GM19468 (cell line): Measurements from ENCODE around the gene ZFAND2B.

Source experiments
- ATAC-seq: cut with Tn5 transposase; IDR thresholded peaks from one replicate; pipeline ENCODE4 v1.9.1; 2021; ENCODE audit warnings: mild to moderate bottlenecking, moderate library complexity, moderate number of reproducible peaks; ENCODE audit not compliant: unreplicated experiment; ENCODE audit errors: extremely low read depth

Gene ZFAND2B, protein sequence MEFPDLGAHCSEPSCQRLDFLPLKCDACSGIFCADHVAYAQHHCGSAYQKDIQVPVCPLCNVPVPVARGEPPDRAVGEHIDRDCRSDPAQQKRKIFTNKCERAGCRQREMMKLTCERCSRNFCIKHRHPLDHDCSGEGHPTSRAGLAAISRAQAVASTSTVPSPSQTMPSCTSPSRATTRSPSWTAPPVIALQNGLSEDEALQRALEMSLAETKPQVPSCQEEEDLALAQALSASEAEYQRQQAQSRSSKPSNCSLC

GRCh38 chr2:219206328-219207133, at the start of gene ZFAND2B:
ZFAND2B (plus strand) TSS chr2:219206782; CDS start chr2:219206988, 206 bp downstream.
- peak; percentile 97 for ATAC-seq

DNA sequence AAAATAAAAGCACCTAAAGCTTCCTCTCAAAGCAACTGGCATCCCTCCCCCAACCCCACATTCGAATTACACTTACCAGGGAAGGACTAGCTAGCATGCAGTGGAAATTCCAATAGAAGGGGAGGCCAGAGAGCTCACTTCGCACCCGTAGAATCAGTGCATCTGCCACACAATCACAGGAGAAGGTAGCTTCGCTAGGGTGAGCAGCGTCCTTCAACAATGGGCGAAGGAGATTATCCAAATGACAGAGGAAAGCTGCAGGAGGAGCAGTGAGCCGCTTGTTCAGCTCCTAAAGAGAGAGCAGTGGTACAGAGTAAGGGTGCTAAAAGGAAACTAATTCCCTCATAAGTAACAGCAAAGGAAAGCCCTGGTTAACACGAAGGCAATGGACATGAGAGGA, 49.2 kb upstream of the ZFAND2B start:
- no peak for ATAC-seq

GRCh38 chr2:219158025-219158424, 48.6 kb upstream of the ZFAND2B start:
- ATAC-seq: no peak

DNA sequence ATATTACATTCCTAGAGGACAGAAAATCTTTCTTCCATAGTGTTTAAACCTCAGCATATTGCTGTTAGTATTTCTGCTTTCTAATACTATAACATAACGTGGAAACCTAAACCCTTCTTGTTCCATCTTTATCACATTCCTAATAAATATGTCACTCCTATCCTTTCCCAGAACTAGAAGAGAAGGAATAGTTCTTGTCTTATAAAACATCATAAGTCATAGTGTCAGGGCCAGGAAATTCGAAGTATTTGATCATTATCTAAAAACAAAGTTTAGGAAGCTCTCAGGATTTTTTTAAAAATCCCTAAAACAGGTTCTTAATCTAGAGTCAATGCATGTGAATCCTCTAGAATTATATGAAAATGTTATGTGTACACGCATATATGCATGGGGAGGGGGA, 48.0 kb upstream of the ZFAND2B start:
- ATAC-seq: no peak

GRCh38 chr2:219159771-219160185, 46.8 kb upstream of the ZFAND2B start:
- no peak for ATAC-seq

DNA sequence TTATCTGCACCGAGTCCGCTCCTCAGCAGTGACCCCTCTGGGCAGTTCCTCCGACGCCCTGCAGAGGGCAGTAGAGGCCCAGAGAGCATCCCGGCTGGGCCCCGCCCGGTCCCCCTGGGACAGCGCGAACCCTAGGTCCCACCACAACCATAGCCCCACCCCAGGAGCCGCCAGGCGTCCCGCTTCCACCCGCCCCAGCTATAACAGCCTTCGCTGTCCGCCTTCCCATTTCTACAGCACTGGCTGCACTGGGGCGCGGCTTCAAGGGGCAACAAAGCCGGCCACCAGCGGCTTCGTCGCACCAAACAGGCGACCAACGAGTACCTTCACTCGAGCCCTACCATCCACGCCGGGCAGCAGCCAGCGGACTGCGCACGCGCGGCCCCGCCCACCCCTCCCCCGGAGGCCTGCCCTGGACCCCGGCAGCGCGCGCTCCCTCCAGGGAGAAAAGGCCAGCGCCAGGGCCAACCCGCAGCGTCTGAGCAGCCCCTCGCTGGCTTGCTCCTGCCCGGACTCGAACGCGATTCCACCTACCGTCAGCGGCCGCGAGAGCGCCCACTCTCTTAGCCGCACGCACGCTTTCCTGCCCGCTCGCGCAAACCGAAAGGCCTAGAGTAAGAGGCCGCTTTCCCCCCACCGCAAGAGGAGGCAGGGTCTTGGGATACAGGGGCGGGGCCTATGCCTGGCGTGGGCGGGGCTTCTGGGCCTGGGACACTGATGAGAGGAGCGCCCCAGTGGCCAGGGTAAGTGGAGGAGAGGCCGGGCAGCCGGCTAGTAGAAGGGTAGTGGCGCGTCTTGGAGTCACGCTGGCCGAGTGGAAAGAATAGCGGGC, 46.2 kb upstream of the ZFAND2B start, which contains the start of gene NHEJ1:
TSS of gene NHEJ1 (minus strand) at position 630 of the 832 bp plus-strand sequence. CDS start 2,453 bp downstream, outside the sequence.
- peak; percentile 81 for ATAC-seq

DNA sequence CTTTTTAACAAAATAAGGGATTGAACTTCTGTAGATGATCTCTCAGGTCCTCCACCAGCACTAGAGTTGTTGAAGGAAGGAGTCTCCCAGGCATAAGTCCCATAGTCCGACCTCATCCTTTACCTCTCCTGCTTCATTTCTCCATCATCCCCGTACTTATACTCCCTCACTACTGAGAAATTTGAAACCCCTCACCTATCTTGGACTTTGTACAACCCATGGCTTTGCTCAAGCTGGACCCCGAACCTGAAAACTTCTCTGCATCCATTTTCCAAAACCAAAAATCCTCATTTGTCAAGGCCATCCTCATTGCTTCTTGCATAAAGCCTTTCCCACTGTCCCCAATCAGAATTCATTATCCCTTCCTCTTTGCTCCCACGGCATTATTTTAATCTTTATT, 45.5 kb upstream of the ZFAND2B start:
- no peak for ATAC-seq

DNA sequence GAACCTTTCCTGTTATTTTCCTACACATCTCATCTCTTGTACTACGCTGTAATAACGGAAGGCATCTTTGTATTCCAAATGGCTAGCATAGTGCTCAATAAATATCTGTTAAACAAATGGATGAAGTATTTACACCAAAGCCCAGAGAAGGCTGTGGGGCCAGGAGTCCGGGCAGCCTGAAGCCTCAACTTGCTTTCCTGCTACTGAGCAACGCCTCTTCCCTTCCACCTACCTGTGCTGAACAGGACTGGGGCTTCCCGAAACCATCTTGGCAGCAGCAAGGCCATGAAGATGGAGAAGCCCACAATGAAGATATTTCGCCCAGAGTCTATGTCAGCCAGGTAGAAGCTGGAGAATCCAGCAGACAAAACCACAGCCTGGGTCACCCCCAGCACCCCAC, 43.4 kb upstream of the ZFAND2B start:
- no peak for ATAC-seq

GRCh38 chr2:219165058-219165911, 41.3 kb upstream of the ZFAND2B start:
- ATAC-seq: no peak

DNA sequence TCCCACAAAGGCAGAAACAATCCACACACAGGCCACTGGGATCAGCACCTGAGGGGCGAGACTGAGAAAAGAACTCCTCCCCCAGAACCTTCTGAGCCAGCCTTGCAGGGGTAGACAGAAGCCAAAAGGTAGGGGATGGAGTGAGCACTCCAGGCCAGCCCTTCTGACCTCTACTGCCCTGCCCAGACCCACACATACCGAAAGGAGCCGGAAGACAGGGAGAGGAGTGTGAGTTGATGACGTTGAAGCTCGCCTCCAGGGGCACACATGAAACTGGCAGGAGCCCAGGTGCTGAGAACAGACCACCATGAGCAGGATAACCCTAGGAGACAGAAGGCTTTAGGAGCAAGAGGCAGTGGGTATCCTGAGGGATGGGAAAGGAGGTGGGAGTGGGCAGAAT, 38.6 kb upstream of the ZFAND2B start:
- no peak for ATAC-seq

DNA sequence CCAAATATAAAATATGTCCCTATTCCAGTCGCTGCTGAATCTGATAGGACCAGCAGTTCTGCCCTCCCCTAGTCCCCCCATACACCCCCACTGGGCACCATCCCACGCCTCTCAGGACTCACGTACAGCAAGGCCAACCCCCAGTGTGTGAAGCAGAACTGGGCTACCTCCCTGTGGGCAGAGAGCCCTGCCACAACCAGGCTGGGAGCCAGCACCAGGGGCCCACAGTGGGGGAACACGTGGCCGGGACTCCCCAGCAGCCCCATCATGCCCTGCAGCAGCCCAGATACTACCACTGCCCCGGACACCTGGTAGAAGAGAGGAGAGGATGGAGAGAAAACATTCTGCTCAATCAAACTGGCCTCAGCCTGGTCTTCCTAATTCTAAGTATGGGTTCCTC, 38.1 kb upstream of the ZFAND2B start:
- ATAC-seq: no peak

DNA sequence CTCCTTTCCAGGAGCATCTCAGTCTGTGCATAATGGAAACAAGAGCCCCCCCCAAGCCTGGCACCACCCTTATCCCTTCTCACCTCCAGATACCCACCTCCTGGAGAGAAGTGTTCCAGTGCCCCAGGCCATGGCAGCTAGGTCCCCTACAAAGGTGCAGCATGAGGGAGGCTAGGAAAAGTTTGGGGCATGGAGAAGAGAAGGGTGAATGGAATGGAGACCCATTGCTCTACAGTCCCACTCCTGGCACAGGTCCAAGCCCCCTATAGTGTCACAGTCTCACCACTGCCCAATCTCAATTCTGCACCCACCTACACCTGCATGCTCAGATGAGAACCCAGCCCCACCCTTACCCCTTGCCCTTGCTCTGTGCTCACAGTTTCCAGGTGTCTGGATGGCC, 37.6 kb upstream of the ZFAND2B start:
- ATAC-seq: no peak

DNA sequence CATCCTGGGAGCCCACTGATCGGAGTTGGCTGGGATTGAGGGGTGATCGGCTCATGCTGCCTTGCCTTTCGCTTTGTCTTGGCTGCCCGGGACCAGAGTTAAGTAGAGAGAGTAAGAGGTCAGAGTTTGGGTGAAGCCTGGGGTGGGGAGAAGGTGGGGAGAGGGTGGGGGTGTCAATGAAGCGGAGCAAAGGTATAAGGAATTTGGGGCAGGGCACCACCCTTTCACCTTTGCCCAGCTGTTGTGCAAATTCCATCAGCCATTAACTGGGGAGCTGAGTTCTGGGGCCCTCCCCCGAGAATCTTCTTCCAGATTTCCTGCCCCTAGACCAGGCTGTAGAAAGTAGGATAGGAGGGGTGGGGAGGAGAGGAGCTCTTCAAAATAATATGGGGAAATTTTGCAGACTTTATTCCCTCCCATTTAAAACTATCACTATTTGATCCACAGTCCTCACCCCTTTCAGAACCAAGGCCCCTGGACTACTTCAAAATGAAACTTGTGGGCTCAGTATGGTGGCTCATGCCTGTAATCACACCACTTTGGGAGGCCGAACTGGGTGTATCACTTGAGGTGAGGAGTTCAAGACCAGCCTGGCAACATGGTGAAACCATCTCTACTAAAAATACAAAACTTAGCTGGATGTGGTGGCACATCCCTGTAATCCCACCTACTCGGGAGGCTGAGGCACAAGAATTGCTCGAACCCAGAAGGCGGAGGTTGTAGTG, 36.5 kb upstream of the ZFAND2B start, which contains the start of gene SLC23A3:
TSS of gene SLC23A3 (minus strand) at position 100 of the 725 bp plus-strand sequence. CDS start at position 55, 45 bp downstream.
- ATAC-seq: no peak

- no peak for ATAC-seq
Observed at GRCh38 chr2:219171231-219171651, 35.3 kb upstream of the ZFAND2B start.

DNA sequence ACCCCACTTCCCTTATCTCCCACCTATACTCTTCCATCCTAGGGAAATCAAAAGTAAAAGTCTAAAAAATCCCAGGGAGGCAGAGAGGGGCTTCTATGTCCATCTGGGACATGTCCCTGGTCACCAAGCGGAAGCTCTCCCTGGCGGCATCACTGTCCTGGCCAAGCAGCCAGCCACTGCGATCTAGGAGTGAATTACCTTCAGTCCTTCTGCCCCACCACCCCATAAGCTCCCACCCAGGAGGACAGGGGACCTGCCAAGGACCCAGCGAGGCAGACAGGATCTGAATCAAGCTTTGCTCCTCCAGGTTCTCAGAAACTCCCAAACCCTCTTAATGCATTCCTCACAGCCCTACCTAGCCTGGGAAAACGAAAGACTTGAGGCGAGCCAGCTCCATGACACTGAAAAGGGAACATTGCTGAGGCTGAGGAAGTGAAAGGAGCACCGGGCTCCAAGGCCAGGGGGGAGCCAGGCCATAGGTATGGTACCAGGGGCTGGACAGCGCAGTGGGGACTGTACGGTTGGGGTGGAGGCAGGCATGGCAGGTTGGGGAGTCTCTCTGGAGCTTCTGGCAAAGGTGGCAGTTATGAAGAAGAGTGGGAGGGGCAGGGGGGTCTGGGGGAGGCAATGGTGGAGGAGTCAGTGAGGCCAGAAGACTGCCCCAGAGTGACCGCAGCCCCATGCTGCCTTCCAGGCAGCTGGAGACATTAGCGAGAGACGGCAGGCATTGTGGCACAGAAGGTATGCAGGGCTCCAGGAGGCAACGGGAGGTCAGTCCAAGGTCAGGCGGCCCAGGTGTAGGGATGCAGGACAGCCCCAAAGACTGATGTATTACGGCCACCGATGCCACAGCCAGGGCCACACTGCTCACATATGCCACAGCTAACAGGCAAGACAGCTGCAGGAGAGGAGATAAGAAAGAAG, 34.1 kb upstream of the ZFAND2B start:
- ATAC-seq: no peak

GRCh38 chr2:219173176-219173575, 33.4 kb upstream of the ZFAND2B start:
- no peak for ATAC-seq

DNA sequence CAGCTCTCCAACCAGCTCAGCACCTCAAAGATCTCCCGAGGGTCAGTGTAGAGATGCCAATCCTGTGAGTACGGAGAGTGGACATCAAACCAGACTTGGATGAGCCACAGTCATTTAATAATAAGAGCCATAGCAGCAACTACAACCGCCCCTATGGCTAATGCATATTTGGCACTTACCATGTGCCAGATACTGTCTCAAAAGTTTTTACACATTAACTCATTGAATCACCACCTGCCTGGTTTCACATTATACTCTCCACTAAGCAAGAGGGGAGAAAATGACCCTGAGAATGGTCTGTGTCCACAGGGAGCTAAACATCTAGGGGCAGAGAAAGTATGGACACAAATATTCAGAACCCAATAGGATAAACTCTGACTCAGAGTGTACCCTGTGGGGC, 32.4 kb upstream of the ZFAND2B start:
- ATAC-seq: no peak

- no peak for ATAC-seq
Observed at GRCh38 chr2:219174801-219175200, 31.8 kb upstream of the ZFAND2B start.
